ENCODE data around the gene AKAP13. TPM values are rescaled to one million over a fixed set of nuclear protein-coding genes. Genes with fewer than 3 reads are reported as not detected.

Gene AKAP13
- total RNA-seq, 1 donor from 2014 or later, result 73.8 TPM

DNA sequence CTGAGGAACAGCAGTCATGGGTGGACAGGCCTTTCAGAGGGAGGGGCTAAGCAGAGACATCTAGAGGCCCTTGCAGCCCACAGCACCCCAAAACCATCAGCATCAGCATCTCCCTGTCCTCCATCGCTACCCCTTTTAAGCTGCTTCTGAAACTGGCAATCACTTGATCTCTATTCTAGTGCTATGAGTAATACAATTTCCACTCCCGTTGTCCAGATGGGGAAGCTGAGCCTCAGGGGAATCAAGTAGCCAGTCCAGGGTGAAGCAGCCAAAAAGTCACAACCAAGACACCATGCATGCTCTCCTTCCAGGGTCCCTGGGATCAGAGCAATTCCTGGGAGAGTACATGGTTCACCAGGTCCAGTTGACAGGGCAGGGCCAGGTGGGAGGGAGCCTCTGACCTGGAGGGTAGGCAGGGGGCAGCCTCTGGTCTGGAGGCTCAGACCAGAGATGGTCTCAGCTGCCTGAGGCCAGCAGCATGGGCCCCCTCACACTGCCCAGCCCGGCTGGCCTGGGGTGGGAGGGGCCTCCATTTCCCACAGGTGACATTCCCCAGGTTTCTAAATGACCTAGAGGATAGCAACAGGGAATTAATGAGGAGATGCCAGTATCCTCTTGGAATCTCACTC is 384.4 kb downstream of the AKAP13 start:
- H3K36me3 ChIP-seq, result no peaks in the 10 kb centered on the region
- Mint-ChIP-seq H3K9me3 (no peaks in the 10 kb centered on the region), H3K27ac (peak overlapping the region; percentile 37), H3K36me3 (peaks cover 35% of the 10 kb centered on the region), H3K4me3 (no peak overlapping the region), H3K27me3 (ENCODE audit: insufficient read depth, low read depth) (peaks cover 2% of the 10 kb centered on the region), H3K4me1 (peaks cover 43% of the 10 kb centered on the region)
- no peak overlapping the region for H3K27ac ChIP-seq
- no peak overlapping the region for H2AFZ ChIP-seq (replicated peaks)
- DNase-seq (ENCODE audit: low spot score), result no peak
- no peaks in the 10 kb centered on the region for H3K9me3 ChIP-seq (ENCODE audit: low read depth)
- H3K4me1 ChIP-seq, result peaks cover 24% of the 10 kb centered on the region
- H3F3A ChIP-seq (ENCODE audit: low read depth), result peaks cover 13% of the 10 kb centered on the region
- H3K4me2 ChIP-seq, result no peak overlapping the region
- H3K79me2 ChIP-seq (ENCODE audit: low read depth), result peaks cover 68% of the 10 kb centered on the region
- no peaks in the 10 kb centered on the region for H3K27me3 ChIP-seq
- peaks cover 46% of the 10 kb centered on the region for H4K20me1 ChIP-seq (ENCODE audit: low read depth)
- no peak overlapping the region for H3K9ac ChIP-seq
- TF ChIP-seq EZH2phosphoT487 (IDR thresholded peaks at IDR 0.05) (no peak), EZH2 (IDR thresholded peaks at IDR 0.05) (no peak)
- TF ChIP-seq, protein P1, sequence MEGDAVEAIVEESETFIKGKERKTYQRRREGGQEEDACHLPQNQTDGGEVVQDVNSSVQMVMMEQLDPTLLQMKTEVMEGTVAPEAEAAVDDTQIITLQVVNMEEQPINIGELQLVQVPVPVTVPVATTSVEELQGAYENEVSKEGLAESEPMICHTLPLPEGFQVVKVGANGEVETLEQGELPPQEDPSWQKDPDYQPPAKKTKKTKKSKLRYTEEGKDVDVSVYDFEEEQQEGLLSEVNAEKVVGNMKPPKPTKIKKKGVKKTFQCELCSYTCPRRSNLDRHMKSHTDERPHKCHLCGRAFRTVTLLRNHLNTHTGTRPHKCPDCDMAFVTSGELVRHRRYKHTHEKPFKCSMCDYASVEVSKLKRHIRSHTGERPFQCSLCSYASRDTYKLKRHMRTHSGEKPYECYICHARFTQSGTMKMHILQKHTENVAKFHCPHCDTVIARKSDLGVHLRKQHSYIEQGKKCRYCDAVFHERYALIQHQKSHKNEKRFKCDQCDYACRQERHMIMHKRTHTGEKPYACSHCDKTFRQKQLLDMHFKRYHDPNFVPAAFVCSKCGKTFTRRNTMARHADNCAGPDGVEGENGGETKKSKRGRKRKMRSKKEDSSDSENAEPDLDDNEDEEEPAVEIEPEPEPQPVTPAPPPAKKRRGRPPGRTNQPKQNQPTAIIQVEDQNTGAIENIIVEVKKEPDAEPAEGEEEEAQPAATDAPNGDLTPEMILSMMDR (IDR thresholded peaks at IDR 0.05), result no peak
- no peak overlapping the region for H3K4me3 ChIP-seq

DNA sequence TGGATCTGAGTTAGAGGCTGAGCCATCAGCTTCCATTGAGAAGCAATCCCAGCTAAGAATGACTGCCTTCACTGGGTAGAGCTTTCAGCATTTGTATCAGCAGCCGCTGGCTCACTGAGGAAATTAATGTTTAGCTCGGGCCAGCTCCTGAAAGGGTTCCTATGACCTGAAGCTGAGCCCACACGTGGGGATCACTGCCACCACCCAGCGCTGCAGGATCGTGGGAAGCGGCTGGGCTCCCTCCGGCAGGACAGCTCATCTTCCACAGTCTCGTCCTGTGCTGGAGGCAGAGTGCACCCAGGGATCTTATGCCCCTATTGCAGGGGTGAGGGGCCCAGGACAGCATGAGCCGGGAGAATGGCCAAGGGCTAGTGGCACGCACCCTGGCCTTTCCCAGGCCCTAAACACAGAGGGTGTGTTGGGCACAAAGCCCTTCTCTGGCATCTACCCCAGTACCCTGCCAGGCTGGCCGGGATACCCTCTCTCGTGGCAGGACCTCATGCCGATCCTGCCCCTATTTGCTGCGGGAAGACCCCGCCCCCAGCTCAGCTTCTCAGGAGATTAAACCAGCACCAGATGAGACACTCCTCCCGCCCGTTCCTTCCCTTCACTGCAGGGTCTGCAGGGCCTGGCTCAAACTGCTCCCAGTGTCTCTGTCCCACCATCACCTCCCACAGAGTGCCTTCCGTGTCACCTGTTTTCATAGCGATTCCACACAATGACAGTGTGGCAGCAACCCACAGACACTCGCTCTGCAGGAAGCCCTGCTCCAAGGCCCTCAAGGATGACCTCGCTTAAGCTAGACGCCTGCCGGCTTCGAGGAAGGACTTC is 385.8 kb downstream of the AKAP13 start:
- Histone ChIP-seq H3K4me2 (peak overlapping the region; percentile 67), H3K27ac (peak overlapping the region; percentile 75)
- peak overlapping the region; percentile 95 for H3K27ac Mint-ChIP-seq

DNA sequence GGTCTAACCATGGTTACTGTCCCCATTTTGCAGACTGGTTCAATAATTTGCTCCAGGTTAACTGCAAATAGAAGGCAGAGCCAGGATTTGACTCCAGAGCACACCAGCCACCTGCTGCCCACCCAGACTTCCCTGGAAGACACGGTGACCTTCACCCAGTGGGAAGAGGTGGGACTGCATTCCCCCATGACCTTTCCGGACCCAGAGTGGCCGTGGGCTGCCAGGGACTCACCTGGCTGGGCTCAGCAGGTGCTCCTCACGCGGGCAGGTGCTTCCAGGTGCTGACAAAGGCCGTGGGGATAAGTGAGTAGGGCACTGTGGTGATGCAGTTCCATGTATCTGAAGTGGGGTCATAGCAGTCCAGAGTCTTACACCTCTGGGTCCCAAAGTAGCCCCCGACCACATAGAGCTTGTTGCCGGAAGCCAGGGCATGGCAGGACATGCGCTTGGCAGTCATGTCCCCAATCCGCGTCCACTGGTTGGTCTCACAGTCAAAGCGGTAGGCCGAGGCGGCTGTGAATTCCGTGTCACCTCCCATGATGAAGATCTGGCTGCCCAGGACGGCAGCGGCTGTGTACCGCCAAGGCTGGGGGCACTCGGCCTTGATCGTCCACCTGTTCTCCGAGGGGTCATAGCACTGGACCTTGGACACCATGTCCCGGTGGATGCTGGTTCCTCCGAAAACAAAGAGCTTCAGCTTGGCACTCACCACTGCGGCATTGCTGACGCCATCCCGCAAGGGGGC is 387.6 kb downstream of the AKAP13 start:
- Histone ChIP-seq H3F3A (ENCODE audit: low read depth) (peaks cover 13% of the 10 kb centered on the region), H3K27ac (no peak overlapping the region), H3K36me3 (no peaks in the 10 kb centered on the region), H3K9ac (no peak overlapping the region), H3K9me3 (ENCODE audit: low read depth) (no peaks in the 10 kb centered on the region), H3K4me2 (no peak overlapping the region), H3K79me2 (ENCODE audit: low read depth) (peaks cover 97% of the 10 kb centered on the region), H3K4me1 (peaks cover 27% of the 10 kb centered on the region), H2AFZ (replicated peaks) (no peak overlapping the region), H3K4me3 (no peak overlapping the region), H4K20me1 (ENCODE audit: low read depth) (peaks cover 68% of the 10 kb centered on the region), H3K27me3 (no peaks in the 10 kb centered on the region)
- Mint-ChIP-seq H3K27ac (no peak overlapping the region), H3K9me3 (peaks cover 9% of the 10 kb centered on the region), H3K4me3 (no peak overlapping the region), H3K36me3 (peaks cover 36% of the 10 kb centered on the region), H3K4me1 (peaks cover 49% of the 10 kb centered on the region), H3K27me3 (ENCODE audit: insufficient read depth, low read depth) (peaks cover 3% of the 10 kb centered on the region)
- no peak for DNase-seq (ENCODE audit: low spot score)
- TF ChIP-seq EZH2phosphoT487 (IDR thresholded peaks at IDR 0.05) (no peak), EZH2 (IDR thresholded peaks at IDR 0.05) (no peak)
- TF ChIP-seq, protein P1 (IDR thresholded peaks at IDR 0.05), result no peak

More for the DNA sequence above, 385.8 kb downstream of the AKAP13 start:
- Histone ChIP-seq H4K20me1 (ENCODE audit: low read depth) (peaks cover 60% of the 10 kb centered on the region), H3K4me1 (peaks cover 24% of the 10 kb centered on the region), H2AFZ (replicated peaks) (no peak overlapping the region), H3F3A (ENCODE audit: low read depth) (peaks cover 13% of the 10 kb centered on the region), H3K9me3 (ENCODE audit: low read depth) (no peaks in the 10 kb centered on the region), H3K4me3 (no peak overlapping the region), H3K9ac (no peak overlapping the region), H3K36me3 (no peaks in the 10 kb centered on the region), H3K27me3 (no peaks in the 10 kb centered on the region), H3K79me2 (ENCODE audit: low read depth) (peaks cover 82% of the 10 kb centered on the region)
- DNase-seq (ENCODE audit: low spot score), result peak; percentile 73
- H3K4me1 Mint-ChIP-seq, result peaks cover 47% of the 10 kb centered on the region
- peaks cover 2% of the 10 kb centered on the region for H3K27me3 Mint-ChIP-seq (ENCODE audit: insufficient read depth, low read depth)
- TF ChIP-seq EZH2 (IDR thresholded peaks at IDR 0.05) (no peak), EZH2phosphoT487 (IDR thresholded peaks at IDR 0.05) (no peak)
- TF ChIP-seq, protein P1 (IDR thresholded peaks at IDR 0.05), result no peak
- H3K9me3 Mint-ChIP-seq, result peaks cover 8% of the 10 kb centered on the region
- peaks cover 41% of the 10 kb centered on the region for H3K36me3 Mint-ChIP-seq
- H3K4me3 Mint-ChIP-seq, result peak overlapping the region; percentile 74

All from neural progenitor cell (in vitro differentiated cells).